ENCODE measurements around the gene RBM24.

The RBM24 gene

GRCh38 chr6:17292600-17293133 is 11.5 kb downstream of the RBM24 start:
- Histone ChIP-seq H3K4me3 (ENCODE audit: severe bottlenecking) (no peak overlapping the region), H3K4me1 (ENCODE audit: insufficient read depth, poor library complexity, severe bottlenecking) (no peaks in the 10 kb centered on the region), H3K27me3 (ENCODE audit: insufficient read depth, poor library complexity, severe bottlenecking) (no peaks in the 10 kb centered on the region), H3K27ac (ENCODE audit: poor library complexity, severe bottlenecking) (no peak overlapping the region), H3K9me3 (ENCODE audit: severe bottlenecking) (no peaks in the 10 kb centered on the region), H3K36me3 (ENCODE audit: low read depth) (no peaks in the 10 kb centered on the region)
- no peak for ATAC-seq (ENCODE audit: low read depth)
- no peak for DNase-seq (ENCODE audit: low spot score)
- no peak for TF ChIP-seq CTCF (IDR thresholded peaks at IDR 0.05; ENCODE audit: poor library complexity, severe bottlenecking)

GRCh38 chr6:17293395-17293794 is 12.2 kb downstream of the RBM24 start:
- no peak for DNase-seq (ENCODE audit: low spot score)

GRCh38 chr6:17297271-17298080 is 16.3 kb downstream of the RBM24 start:
- H3K4me3 ChIP-seq (ENCODE audit: severe bottlenecking) = no peak overlapping the region
- no peaks in the 10 kb centered on the region for H3K36me3 ChIP-seq (ENCODE audit: low read depth)
- no peak for TF ChIP-seq CTCF (IDR thresholded peaks at IDR 0.05; ENCODE audit: poor library complexity, severe bottlenecking)
- no peak for ATAC-seq (ENCODE audit: low read depth)
- no peak overlapping the region for H3K27ac ChIP-seq (ENCODE audit: poor library complexity, severe bottlenecking)
- no peaks in the 10 kb centered on the region for H3K27me3 ChIP-seq (ENCODE audit: insufficient read depth, poor library complexity, severe bottlenecking)
- no peak for DNase-seq (ENCODE audit: low spot score)
- no peaks in the 10 kb centered on the region for H3K4me1 ChIP-seq (ENCODE audit: insufficient read depth, poor library complexity, severe bottlenecking)
- no peaks in the 10 kb centered on the region for H3K9me3 ChIP-seq (ENCODE audit: severe bottlenecking)

More at GRCh38 chr6:17293395-17293794, 12.2 kb downstream of the RBM24 start:
- Histone ChIP-seq H3K4me1 (ENCODE audit: insufficient read depth, poor library complexity, severe bottlenecking) (no peaks in the 10 kb centered on the region), H3K9me3 (ENCODE audit: severe bottlenecking) (no peaks in the 10 kb centered on the region), H3K27me3 (ENCODE audit: insufficient read depth, poor library complexity, severe bottlenecking) (no peaks in the 10 kb centered on the region), H3K36me3 (ENCODE audit: low read depth) (no peaks in the 10 kb centered on the region), H3K27ac (ENCODE audit: poor library complexity, severe bottlenecking) (no peak overlapping the region), H3K4me3 (ENCODE audit: severe bottlenecking) (no peak overlapping the region)
- no peak for ATAC-seq (ENCODE audit: low read depth)
- TF ChIP-seq CTCF (IDR thresholded peaks at IDR 0.05; ENCODE audit: poor library complexity, severe bottlenecking) = no peak

GRCh38 chr6:17298257-17298656 is 17.1 kb downstream of the RBM24 start:
- TF ChIP-seq CTCF (IDR thresholded peaks at IDR 0.05; ENCODE audit: poor library complexity, severe bottlenecking) = no peak
- no peak for DNase-seq (ENCODE audit: low spot score)
- no peak overlapping the region for H3K27ac ChIP-seq (ENCODE audit: poor library complexity, severe bottlenecking)
- no peak overlapping the region for H3K4me3 ChIP-seq (ENCODE audit: severe bottlenecking)
- H3K9me3 ChIP-seq (ENCODE audit: severe bottlenecking) = no peaks in the 10 kb centered on the region
- H3K4me1 ChIP-seq (ENCODE audit: insufficient read depth, poor library complexity, severe bottlenecking) = no peaks in the 10 kb centered on the region
- H3K36me3 ChIP-seq (ENCODE audit: low read depth) = no peaks in the 10 kb centered on the region
- ATAC-seq (ENCODE audit: low read depth) = no peak
- no peaks in the 10 kb centered on the region for H3K27me3 ChIP-seq (ENCODE audit: insufficient read depth, poor library complexity, severe bottlenecking)

GRCh38 chr6:17299222-17299621 is 18.1 kb downstream of the RBM24 start:
- Histone ChIP-seq H3K4me1 (ENCODE audit: insufficient read depth, poor library complexity, severe bottlenecking) (no peaks in the 10 kb centered on the region), H3K36me3 (ENCODE audit: low read depth) (no peaks in the 10 kb centered on the region), H3K4me3 (ENCODE audit: severe bottlenecking) (no peak overlapping the region), H3K27me3 (ENCODE audit: insufficient read depth, poor library complexity, severe bottlenecking) (no peaks in the 10 kb centered on the region), H3K27ac (ENCODE audit: poor library complexity, severe bottlenecking) (no peak overlapping the region), H3K9me3 (ENCODE audit: severe bottlenecking) (no peaks in the 10 kb centered on the region)
- no peak for ATAC-seq (ENCODE audit: low read depth)
- TF ChIP-seq CTCF (IDR thresholded peaks at IDR 0.05; ENCODE audit: poor library complexity, severe bottlenecking) = no peak
- DNase-seq (ENCODE audit: low spot score) = no peak
